Hepatocyte (in vitro differentiated cells): Measurements from ENCODE around the gene PCBP4. TPM values are rescaled to one million over a fixed set of nuclear protein-coding genes. Genes with fewer than 3 reads are reported as not detected.

Source experiments
- DNase-seq: peaks from one replicate; pipeline ENCODE4 v3.0.0-alpha.2; 2016; ENCODE audit warnings: low spot score
- H2AFZ ChIP-seq: fragments of 200-600 bp; sonication (generic); 2 replicates; pipeline ENCODE4 v1.6.0; 2016; ENCODE audit warnings: antibody characterized with exemption, mild to moderate bottlenecking
- H3K27ac ChIP-seq: fragments of 200-600 bp; sonication (generic); 2 replicates; pipeline ENCODE4 v1.5.1; 2016; ENCODE audit warnings: mild to moderate bottlenecking
- H3K27me3 ChIP-seq: fragments of 200-600 bp; sonication (generic); 2 replicates; pipeline ENCODE4 v1.6.1; 2016
- H3K36me3 ChIP-seq: fragments of 200-600 bp; sonication (generic); replicated peaks from 2 replicates; pipeline ENCODE4 v1.5.1; 2016; ENCODE audit warnings: low read depth; ENCODE audit not compliant: insufficient read depth
- H3K4me1 ChIP-seq: fragments of 200-600 bp; sonication (generic); 2 replicates; pipeline ENCODE4 v1.5.1; 2016; ENCODE audit warnings: mild to moderate bottlenecking, moderate library complexity; ENCODE audit not compliant: insufficient read depth
- H3K4me2 ChIP-seq: fragments of 200-600 bp; sonication (generic); 2 replicates; pipeline ENCODE4 v1.6.0; 2016
- H3K4me3 ChIP-seq: fragments of 200-600 bp; sonication (generic); 2 replicates; pipeline ENCODE4 v1.5.1; 2016; ENCODE audit warnings: mild to moderate bottlenecking
- H3K79me2 ChIP-seq: fragments of 200-600 bp; sonication (generic); 2 replicates; pipeline ENCODE4 v1.6.0; 2017; ENCODE audit warnings: mild to moderate bottlenecking
- H3K9me2 ChIP-seq: fragments of 200-600 bp; sonication (generic); replicated peaks from 2 replicates; pipeline ENCODE4 v1.6.0; 2017; ENCODE audit warnings: mild to moderate bottlenecking; ENCODE audit not compliant: insufficient read depth
- H3K9me3 ChIP-seq: fragments of 200-600 bp; sonication (generic); 2 replicates; pipeline ENCODE4 v1.5.1; 2016; ENCODE audit warnings: low read depth, mild to moderate bottlenecking
- H4K20me1 ChIP-seq: fragments of 200-600 bp; sonication (generic); 2 replicates; pipeline ENCODE4 v1.6.0; 2016; ENCODE audit warnings: mild to moderate bottlenecking; ENCODE audit not compliant: insufficient read depth, poor library complexity, severe bottlenecking
- CTCF ChIP-seq: fragments of 200-600 bp; sonication (generic); IDR thresholded peaks from 2 replicates; pipeline ENCODE4 v1.5.1; 2016; ENCODE audit warnings: antibody characterized with exemption, mild to moderate bottlenecking; ENCODE audit not compliant: poor library complexity
- EZH2 ChIP-seq: fragments of 200-600 bp; sonication (generic); IDR thresholded peaks from 2 replicates; pipeline ENCODE4 v1.6.1; 2016; ENCODE audit warnings: antibody characterized with exemption, mild to moderate bottlenecking, borderline replicate concordance
- EZH2phosphoT487 ChIP-seq: fragments of 200-600 bp; sonication (generic); IDR thresholded peaks from one replicate; pipeline ENCODE4 v1.6.1; 2018; ENCODE audit warnings: antibody characterized with exemption, mild to moderate bottlenecking, low read depth, moderate library complexity; ENCODE audit not compliant: unreplicated experiment, severe bottlenecking
- WGBS: methylation state at CpG from one replicate; pipeline ENCODE4 v1.1.6; 2016; ENCODE audit warnings: low lambda C conversion rate; ENCODE audit errors: missing lambda C conversion rate; 5-methylcytosine and 5-hydroxymethylcytosine counted together
- polyA plus RNA-seq: library from polyadenylated mRNA; unstranded; fragments of >200 nt; fragmentation: Nextera tagmentation; extraction: Ambion mirVana; gene quantifications from 2 replicates; pipeline ENCODE4 v1.2.1, GENCODE V29; 2016
- total RNA-seq: library from RNA; depleted of rRNA; stranded (reverse); fragments of >200 nt; gene quantifications from 2 replicates; pipeline ENCODE4 v1.2.3, GENCODE V29; 2014

The PCBP4 gene
- total and polyA plus RNA-seq, 2 experiments from 2014 or later: 42.4 to 60.2 TPM

- no peak for TF ChIP-seq EZH2phosphoT487
- TF ChIP-seq CTCF: no peak
- no peak for TF ChIP-seq EZH2
- peaks cover 11% of the 10 kb centered on the region for H3K4me1 ChIP-seq
- H4K20me1 ChIP-seq: no peaks in the 10 kb centered on the region
- H3K27me3 ChIP-seq: no peaks in the 10 kb centered on the region
- H3K9me2 ChIP-seq: no peaks in the 10 kb centered on the region
- H3K4me3 ChIP-seq: no peak overlapping the region
- H3K79me2 ChIP-seq: peaks cover 22% of the 10 kb centered on the region
- H3K9me3 ChIP-seq: no peaks in the 10 kb centered on the region
- no peaks in the 10 kb centered on the region for H3K36me3 ChIP-seq
- peak overlapping the region; percentile 11 for H3K4me2 ChIP-seq
- peak overlapping the region; percentile 28 for H3K27ac ChIP-seq
- no peak overlapping the region for H2AFZ ChIP-seq
- DNase-seq: peak; percentile 63
- whole genome bisulfite sequencing: 38% methylated on average over 7 of the region's 7 CpGs
Observed at GRCh38 chr3:51997935-51998596, 30.8 kb upstream of the PCBP4 start.

GRCh38 chr3:51997172-51997571 lies 29.9 kb upstream of the PCBP4 start:
- peaks cover 11% of the 10 kb centered on the region for H3K4me1 ChIP-seq
- 89% methylated on average over 2 of the region's 2 CpGs for WGBS
- H3K4me3 ChIP-seq: no peak overlapping the region

GRCh38 chr3:51995346-51996163 lies 28.3 kb upstream of the PCBP4 start, which contains the start of gene RPL29:
Gene RPL29 (minus strand): TSS chr3:51995895. CDS start chr3:51995461, 434 bp downstream.
- Histone ChIP-seq H2AFZ (peak within 1 kb of the TSS; percentile 58), H3K27ac (peak within 1 kb of the TSS; percentile 96)

More at GRCh38 chr3:51997172-51997571, 29.9 kb upstream of the PCBP4 start:
- TF ChIP-seq EZH2 (no peak), CTCF (no peak), EZH2phosphoT487 (no peak)
- Histone ChIP-seq H3K27me3 (no peaks in the 10 kb centered on the region), H3K4me2 (no peak overlapping the region), H3K9me2 (no peaks in the 10 kb centered on the region), H3K36me3 (no peaks in the 10 kb centered on the region), H3K79me2 (peaks cover 22% of the 10 kb centered on the region), H4K20me1 (no peaks in the 10 kb centered on the region), H2AFZ (no peak overlapping the region), H3K9me3 (no peaks in the 10 kb centered on the region), H3K27ac (peak overlapping the region; percentile 28)
- DNase-seq: no peak

More at GRCh38 chr3:51995346-51996163, 28.3 kb upstream of the PCBP4 start, which contains the start of gene RPL29:
- H3K4me3 ChIP-seq: peak within 1 kb of the TSS; percentile 89
- no peaks in the 10 kb centered on the region for H3K27me3 ChIP-seq
- H3K9me2 ChIP-seq: no peaks in the 10 kb centered on the region
- DNase-seq: peak; percentile 96
- under 1% methylated on average over 40 of the region's 40 CpGs for WGBS
- H3K4me1 ChIP-seq: peaks cover 11% of the 10 kb centered on the region
- H3K79me2 ChIP-seq: peaks cover 22% of the 10 kb centered on the region
- TF ChIP-seq CTCF (no peak), EZH2 (no peak), EZH2phosphoT487 (no peak)
- no peaks in the 10 kb centered on the region for H3K9me3 ChIP-seq
- peak within 1 kb of the TSS; percentile 98 for H3K4me2 ChIP-seq
- H3K36me3 ChIP-seq: no peaks in the 10 kb centered on the region
- no peaks in the 10 kb centered on the region for H4K20me1 ChIP-seq
